WI38 (cell line): Measurements from ENCODE around the gene AKR7A2.

Experiments
- H3K4me3 ChIP-seq: 2 replicates; pipeline ENCODE4 v1.5.1; 2011; ENCODE audit warnings: low read depth, mild to moderate bottlenecking, control low read depth, low read length
- CTCF ChIP-seq: IDR thresholded peaks from 2 replicates; pipeline ENCODE4 v1.5.1; 2012; ENCODE audit warnings: low read depth, mild to moderate bottlenecking, control low read depth, low read length

AKR7A2 gene

GRCh38 chr1:19338323-19338762 is 26.4 kb upstream of the AKR7A2 start:
- no peak for TF ChIP-seq CTCF
- no peak overlapping the region for H3K4me3 ChIP-seq

GRCh38 chr1:19337289-19337688 is 25.3 kb upstream of the AKR7A2 start:
- H3K4me3 ChIP-seq: no peak overlapping the region
- no peak for TF ChIP-seq CTCF

GRCh38 chr1:19336543-19336942 is 24.6 kb upstream of the AKR7A2 start:
- TF ChIP-seq CTCF: no peak
- H3K4me3 ChIP-seq: no peak overlapping the region

- no peak for TF ChIP-seq CTCF
- H3K4me3 ChIP-seq: no peak overlapping the region
Measured at GRCh38 chr1:19333587-19334354, 21.8 kb upstream of the AKR7A2 start.

- H3K4me3 ChIP-seq: no peak overlapping the region
- TF ChIP-seq CTCF: no peak
Measured at GRCh38 chr1:19332832-19333231, 20.9 kb upstream of the AKR7A2 start.

- TF ChIP-seq CTCF: no peak
- H3K4me3 ChIP-seq: no peak overlapping the region
Measured at GRCh38 chr1:19331262-19331878, 19.4 kb upstream of the AKR7A2 start.

- no peak overlapping the region for H3K4me3 ChIP-seq
- TF ChIP-seq CTCF: no peak
Measured at GRCh38 chr1:19330449-19331135, 18.6 kb upstream of the AKR7A2 start.
